ENCODE results near the gene TRIO.
"Not testable (repeated sequence)": the region's sequence is repeated elsewhere in the genome, so short reads cannot be mapped to it uniquely, and the experiment has no call there.

TRIO gene

DNA sequence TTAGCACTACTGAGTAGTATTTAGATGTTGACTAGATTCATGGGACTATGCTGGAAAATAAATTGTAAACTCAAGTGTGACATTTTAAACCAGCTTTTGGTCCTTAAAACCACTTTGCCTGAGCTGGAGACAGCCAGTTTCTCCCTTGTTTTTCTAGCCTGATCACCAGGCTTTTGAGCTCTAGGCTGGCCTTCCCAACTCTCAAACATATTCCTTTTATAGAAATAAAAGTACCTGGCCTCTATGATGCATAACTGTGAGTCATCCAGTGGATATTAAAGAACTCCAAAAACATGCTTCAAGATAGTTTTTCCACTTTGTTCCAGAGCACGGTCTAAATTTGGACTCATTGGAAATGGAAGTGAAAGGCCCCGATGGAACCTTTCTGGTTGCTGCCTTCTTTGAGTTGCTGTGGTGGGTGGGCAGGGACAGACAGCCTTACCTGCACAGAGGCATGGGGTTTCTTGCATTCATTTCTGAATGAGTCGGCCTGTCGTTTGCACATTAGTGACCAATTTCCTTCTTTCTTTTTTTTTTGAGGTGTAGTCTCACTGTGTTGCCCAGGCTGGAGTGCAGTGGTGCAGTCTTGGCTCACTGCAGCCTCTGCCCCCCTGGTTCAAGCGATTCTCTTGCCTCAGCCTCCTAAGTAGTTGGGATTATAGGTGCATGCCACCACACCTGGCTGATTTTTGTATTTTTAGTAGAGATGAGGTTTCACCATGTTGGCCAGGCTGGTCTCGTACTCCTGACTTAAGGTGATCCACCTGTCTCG is 43.1 kb downstream of the TRIO start:
- DNase-seq (ENCODE audit: low spot score) = no peak

DNA sequence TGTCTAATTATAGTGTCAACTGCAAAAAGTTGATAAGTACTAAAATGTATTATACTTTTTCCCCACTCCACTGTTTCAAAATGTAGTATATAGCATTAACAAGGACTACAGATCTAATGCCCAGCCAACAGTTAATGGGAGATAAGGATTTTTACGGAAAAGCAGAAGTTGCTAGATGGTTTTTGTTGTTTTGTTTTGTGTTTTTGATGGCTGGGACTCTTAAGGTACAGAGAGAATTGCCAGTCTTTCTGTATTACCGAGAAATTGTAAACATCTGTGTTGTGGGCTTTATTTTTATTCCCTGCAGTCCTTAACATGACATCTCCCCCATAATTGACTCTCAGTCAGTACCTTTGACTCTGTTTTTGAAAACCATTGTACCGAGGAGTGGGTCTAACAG is 44.0 kb downstream of the TRIO start:
- no peak for DNase-seq (ENCODE audit: low spot score)

DNA sequence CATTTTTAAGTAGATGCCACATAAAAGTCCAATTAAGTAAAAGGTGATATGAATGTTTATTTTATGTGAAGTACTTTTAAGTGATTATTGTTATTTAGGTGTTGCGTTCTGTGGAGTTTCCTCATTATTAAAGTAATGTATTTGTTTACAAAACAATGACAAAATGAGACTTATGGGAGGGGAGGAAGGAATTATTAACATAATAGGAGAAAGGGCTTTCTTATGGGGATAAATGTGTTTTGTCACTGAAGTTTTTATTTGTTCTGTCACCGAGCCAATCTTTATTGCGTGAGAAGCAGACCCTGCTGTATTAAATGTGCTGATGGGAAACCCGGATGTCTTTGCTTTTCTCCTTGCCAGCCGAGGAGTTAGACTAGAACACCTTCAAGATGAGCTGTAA is 44.5 kb downstream of the TRIO start:
- DNase-seq (ENCODE audit: low spot score) = no peak

GRCh38 chr5:14188778-14189177 is 45.6 kb downstream of the TRIO start:
- no peak for DNase-seq (ENCODE audit: low spot score)

- DNase-seq (ENCODE audit: low spot score) = no peak
Observed at GRCh38 chr5:14189680-14190079, 46.5 kb downstream of the TRIO start.

DNA sequence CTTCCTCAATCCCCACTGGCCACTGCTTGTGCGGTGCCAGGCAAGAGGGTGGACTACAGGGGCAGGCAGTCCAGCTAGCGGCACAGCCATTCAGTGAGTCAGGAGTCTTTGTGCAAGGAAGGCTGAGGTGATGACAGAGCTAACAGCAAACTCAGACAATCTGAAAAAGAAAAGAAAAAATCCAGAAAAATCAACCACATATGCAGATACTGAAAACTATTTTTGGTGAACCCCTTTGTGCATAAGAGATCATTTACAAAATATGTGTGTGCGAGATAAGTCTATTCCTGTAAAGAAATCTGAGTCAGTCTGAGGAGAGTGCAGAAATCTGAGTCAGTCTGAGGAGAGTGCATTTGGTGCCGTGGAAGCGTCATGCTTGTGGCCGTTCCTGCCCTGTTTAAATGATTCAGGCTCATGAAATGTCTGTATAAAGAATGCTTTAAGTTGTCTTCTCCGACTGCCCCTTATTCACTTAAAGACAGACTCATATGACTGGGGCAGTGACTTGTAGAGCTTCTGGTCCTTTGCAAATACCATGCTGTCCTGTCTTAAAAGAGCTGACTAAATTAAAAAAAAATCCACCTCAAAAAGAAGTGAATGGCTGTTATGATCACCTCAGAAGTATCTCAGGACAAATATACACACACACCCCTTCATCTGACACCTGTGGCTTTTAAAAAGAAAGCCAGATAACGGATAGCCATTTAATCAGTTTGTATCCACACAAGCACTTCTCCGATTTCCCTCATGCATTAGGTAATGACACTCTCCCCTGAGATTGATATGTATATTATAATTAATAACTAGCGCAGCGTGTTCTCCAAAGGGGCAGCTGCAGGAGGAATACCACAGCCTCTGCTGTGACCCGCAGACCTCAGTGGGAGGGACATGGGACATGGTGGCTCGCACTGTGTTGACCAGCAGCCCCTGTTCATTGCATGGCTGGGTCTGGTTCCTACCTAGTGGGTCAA is 47.3 kb downstream of the TRIO start:
- DNase-seq (ENCODE audit: low spot score) = peak; percentile 77

- DNase-seq (ENCODE audit: low spot score) = no peak
Observed at GRCh38 chr5:14191325-14191724, 48.2 kb downstream of the TRIO start.

- no peak for DNase-seq (ENCODE audit: low spot score)
Observed at GRCh38 chr5:14193496-14193895, 50.4 kb downstream of the TRIO start.

GRCh38 chr5:14195588-14195987 is 52.4 kb downstream of the TRIO start:
- DNase-seq (ENCODE audit: low spot score) = no peak

DNA sequence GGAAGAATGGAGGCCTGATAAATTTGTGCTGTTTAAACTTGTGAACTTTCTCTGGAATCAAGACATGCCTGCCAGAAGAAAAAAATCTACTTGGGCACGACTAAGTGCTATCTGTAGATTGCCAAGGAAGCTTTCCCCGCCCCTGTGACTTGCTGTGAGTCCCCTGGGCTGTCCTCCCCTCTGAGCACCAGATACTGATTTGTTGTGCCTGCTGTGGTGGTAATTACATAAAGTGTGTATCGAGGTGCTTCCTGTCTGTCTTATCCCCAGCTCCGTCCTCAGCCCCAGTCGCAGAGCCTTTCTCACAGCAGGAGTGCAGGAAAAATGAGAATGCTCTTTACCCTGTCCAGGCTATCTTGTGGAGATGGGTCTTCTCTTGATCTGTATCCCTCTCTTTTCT is 53.9 kb downstream of the TRIO start:
- DNase-seq (ENCODE audit: low spot score) = no peak

DNA sequence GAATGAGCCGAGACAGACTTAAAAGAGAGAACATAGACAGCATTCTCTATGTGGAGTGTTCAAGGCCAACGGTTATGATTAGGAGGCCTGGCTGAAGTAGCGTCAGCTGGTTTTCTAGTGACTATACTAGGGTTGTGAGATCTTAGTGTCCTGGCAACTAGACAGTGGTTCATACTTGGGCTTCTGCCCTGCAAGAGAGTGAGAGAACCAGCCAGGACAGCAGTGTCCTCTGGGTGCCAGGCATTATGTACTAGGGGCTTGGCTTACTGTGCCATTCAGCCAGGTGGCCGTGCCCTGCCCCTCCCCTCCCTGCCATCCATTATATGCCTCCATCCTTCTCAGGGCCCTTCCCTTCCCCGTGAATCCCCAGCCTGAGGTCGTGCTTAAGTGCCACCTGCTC is 56.8 kb downstream of the TRIO start:
- no peak for DNase-seq (ENCODE audit: low spot score)

- no peak for DNase-seq (ENCODE audit: low spot score)
Observed at GRCh38 chr5:14200312-14200990, 57.3 kb downstream of the TRIO start.

- DNase-seq (ENCODE audit: low spot score) = no peak
Observed at GRCh38 chr5:14201325-14202045, 58.3 kb downstream of the TRIO start.

DNA sequence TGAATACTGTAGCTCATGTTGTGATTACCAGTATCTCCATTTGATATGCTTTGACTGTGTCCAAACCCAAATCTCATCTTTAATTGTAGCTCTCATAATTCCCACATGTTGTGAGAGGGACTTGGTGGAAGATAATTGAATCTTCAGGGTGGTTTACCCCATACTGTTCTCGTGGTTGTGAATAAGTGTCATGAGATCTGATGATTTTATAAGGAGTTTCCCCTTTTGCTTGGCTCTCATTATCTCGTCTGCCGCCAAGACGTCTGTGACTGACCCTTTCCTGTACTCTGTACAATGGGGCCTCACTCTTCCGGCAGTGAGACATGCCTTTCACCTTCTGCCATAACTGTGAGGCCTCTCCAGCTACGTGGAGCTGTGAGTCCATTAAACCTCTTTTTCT is 59.3 kb downstream of the TRIO start:
- no peak for DNase-seq (ENCODE audit: low spot score)

- no peak for DNase-seq (ENCODE audit: low spot score)
Observed at GRCh38 chr5:14204011-14204670, 61.0 kb downstream of the TRIO start.

GRCh38 chr5:14204785-14205321 is 61.7 kb downstream of the TRIO start:
- DNase-seq (ENCODE audit: low spot score) = no peak

DNA sequence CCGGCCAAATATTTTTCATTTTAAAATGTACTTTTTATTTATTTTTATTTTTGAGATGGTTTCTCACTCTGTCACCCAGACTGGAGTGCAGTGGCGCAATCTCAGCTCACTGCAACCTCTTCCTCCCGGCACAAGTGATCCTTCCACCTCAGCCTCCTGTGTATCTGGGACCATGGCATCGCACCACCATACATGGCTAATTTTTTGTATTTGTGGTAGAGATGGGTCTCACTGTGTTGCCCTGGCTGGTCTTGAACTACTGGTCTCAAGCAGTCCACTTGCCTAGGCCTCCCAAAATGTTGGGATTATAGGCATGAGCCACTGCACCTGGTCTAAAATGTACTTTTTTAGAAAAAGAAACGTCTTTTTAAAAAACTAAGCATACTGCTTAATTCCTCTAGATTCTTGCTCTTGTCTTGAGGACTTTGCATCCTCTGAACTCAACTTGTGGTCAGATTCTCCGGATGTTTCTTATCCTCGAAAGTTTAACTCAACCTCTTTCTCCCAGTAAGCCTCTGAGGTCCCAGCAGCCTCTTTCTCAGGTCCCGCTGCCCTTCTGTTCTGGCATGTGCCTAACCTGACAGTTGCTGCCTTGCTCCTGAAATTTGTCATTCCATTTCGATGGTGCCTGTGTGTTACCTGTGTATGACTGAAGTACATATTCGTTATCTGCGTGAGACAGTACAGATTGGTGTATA is 63.0 kb downstream of the TRIO start:
- no peak for DNase-seq (ENCODE audit: low spot score)

GRCh38 chr5:14207428-14207827 is 64.3 kb downstream of the TRIO start:
- not testable (repeated sequence) for DNase-seq (ENCODE audit: low spot score)

- no peak for DNase-seq (ENCODE audit: low spot score)
Observed at GRCh38 chr5:14208071-14209021, 65.2 kb downstream of the TRIO start.
